NCI-H187 treated with DMSO at 0.1 percent for 48 hours (cell line): ENCODE measurements around the gene CA9.
"Not testable (repeated sequence)": the region's sequence is repeated elsewhere in the genome, so short reads cannot be mapped to it uniquely, and the experiment has no call there.

ENCODE experiments used
- DNase-seq: peaks from one replicate; lab custom pipeline; 2025; lab: John Stamatoyannopoulos, UW

Gene CA9

GRCh38 chr9:35673132-35674024, at the start of gene CA9:
TSS of gene CA9 (plus strand) at chr9:35673928. CDS start at chr9:35673960, 32 bp downstream.
- DNase-seq: no peak

GRCh38 chr9:35627575-35627974, 46.2 kb upstream of the CA9 start:
- no peak for DNase-seq

- no peak for DNase-seq
Measured at GRCh38 chr9:35628389-35628991, 45.2 kb upstream of the CA9 start.

- no peak for DNase-seq
Measured at GRCh38 chr9:35629597-35629996, 44.1 kb upstream of the CA9 start.

DNA sequence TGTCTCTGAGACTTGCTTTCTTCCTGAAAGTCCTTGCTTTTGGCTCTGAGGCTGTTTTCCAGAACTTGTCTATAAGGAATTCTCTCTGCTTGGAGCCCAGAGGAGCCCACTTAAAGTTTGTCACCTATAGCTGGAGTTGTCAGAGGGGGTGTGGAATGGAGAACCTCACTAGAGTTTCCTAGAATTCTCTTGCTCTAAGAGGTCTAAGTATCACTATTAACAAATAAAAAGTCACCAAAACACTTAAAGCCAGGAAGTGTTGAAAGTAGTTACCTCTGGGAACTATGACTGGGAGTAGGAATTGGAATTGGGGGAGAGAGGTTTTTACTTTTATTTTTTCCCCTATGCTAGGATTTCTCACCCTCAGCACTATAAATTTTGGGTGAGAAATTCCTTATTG, 38.0 kb upstream of the CA9 start:
- DNase-seq: no peak

DNA sequence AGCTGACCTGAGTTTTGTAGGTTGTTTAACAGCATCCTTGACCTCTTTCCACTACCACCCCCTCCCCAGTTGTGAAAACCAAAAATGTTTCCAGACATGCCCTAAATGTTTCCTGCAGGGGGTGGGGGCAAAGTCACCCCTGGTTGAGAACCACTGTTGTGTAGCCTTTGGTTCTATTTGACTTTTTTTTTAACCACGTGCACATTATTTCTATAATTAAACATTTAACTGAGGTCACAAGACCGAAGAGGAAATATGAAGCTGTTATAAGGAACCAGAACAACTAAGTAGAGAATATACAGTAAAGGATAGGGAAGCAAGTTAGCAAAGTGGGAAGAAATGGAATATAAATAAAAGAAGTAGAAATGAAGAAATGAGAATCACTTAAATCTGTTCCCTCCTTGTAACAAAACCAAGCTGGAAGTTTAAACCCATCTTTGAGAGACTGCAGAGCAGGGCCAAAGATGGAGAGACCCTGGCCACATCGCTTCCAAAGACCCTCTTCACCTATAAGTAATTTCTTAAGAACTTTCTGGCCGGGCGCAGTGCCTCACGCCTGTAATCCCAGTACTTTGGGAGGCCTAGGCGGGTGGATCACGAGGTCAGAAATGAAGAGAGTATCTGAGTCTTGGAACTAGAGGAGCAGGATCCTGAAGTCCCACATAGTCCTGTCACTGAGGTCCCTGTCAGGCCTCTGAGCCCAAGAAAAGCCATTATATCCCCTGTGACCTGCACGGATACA, 37.4 kb upstream of the CA9 start:
- DNase-seq: no peak

DNA sequence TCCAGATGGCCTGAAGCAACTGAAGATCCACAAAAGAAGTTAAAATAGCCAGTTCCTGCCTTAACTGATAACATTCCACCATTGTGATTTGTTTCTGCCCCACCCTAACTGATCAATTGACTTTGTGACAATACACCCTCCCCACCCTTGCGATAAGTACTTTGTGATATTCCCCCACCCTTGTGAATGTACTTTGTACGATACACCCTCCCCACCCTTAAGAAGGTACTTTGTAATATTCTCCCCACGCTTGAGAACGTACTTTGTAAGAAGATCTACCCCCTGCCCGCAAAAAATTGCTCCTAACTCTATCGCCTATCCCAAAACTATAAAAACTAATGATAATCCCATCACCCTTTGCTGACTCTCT, 36.9 kb upstream of the CA9 start:
- DNase-seq: not testable (repeated sequence)

DNA sequence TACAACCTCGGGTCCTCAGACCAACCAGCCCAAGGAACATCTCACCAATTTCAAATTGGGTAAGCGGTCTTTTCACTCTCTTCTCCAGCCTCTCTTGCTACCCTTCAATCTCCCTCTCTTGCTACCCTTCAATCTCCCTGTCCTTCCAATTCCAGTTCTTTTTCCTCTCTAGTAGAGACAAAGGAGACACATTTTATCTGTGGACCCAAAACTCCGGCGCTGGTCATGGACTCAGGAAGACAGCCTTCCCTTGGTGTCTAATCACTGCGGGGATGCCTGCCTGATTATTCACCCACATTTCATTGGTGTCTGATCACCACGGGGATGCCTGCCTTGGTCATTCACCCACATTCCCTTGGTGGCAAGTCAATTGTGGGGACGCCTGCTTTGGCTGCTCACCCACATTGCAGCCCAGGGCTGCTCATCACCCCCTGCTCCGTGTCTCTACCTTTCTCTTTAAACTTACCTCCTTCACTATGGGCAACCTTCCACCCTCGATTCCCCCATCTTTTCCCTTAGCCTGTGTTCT, 36.2 kb upstream of the CA9 start:
- DNase-seq: not testable (repeated sequence)

GRCh38 chr9:35638751-35639150, 35.0 kb upstream of the CA9 start:
- not testable (repeated sequence) for DNase-seq

- not testable (repeated sequence) for DNase-seq
Measured at GRCh38 chr9:35639225-35639624, 34.5 kb upstream of the CA9 start.

DNA sequence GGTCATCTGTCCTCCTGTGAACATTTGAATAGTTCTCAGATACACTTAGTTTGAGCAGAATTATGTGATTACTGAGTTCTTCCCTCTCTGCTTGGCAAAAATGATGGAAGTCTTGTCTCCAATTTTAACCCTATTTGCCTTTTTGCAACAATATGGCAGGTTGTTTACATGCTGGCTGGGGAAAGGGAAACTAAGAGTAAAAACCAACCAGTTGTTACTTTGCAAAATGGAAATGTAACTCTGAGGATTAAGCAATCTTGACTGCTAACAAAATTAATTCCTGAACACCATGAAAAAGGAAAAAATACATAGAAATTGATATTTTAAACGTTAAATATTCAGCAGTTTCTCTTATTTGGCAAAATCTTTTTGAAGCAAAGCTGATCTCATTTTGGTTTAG, 34.1 kb upstream of the CA9 start:
- DNase-seq: no peak

DNA sequence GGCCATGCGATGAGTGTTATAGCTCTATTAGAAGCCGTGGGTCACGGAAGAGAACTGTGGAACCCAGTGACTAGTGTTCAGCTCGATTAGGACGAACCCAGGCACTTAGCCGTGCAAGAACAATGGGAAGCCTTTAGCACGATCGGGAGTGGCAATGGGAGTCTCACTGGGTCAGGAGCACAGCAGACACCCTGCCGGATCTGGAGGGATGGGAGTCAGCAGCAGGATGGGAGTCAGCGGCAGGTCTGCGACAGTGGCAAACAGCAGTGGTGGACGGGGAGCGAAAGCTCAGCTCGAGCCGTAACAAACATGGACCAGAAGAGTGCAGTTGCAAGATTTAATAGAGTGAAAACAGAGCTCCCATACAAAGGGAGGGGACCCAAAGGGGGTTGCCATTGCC, 33.3 kb upstream of the CA9 start:
- not testable (repeated sequence) for DNase-seq

DNA sequence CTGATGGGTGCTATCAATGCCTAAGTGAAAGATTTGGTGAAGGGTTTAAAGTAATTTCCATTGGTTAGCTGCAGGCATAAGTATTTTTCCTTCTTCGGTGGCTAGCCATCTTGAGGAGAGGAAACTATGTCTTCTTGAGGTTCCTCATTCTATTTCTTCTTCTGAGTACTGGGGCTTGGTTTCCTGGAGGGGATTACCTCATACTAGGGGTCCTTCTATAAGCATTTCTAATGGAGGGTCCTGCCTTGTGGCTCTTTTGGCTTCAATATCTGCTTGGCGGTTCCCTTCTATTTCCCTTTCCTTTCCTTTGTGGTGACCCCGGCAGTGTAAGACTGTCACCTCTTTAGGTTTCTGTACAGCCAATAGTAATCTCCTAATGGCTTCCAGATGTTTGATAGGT, 32.2 kb upstream of the CA9 start:
- not testable (repeated sequence) for DNase-seq

- no peak for DNase-seq
Measured at GRCh38 chr9:35643046-35643445, 30.7 kb upstream of the CA9 start.

DNA sequence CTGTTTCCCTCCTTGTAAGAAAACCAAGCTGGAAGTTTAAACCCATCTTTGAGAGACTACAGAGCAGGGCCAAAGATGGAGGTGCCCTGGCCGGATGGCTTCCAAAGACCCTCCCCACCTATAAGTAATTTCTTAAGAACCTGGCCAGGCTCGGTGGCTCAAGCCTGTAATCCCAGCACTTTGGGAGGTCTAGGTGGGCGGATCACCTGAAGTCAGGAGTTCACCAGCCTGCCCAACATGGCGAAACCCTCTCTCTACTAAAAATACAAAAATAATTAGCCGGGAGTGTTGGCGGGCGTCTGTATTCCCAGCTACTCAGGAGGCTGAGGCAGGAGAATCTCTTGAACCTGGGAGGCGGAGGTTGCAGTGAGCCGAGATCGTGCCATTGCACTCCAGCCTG, 28.0 kb upstream of the CA9 start:
- not testable (repeated sequence) for DNase-seq

DNA sequence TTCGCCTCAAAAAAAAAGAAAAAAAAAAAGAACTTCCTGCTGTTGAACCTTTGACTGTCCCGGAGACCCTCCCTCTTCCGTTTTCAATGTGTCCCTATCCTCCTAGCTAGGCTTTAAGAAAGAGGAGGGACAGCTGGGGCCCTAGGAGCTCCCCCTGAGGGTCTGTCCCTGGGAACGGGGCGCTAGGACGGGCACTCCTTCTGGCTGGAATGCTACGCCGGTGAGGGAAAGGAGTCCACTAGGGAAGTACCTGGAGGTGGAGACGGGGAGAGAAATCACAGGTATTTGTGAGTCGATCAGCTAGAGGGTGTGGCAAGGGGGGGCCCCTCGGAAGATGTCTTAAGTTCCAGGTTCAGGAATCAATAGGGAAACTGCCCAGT, 27.6 kb upstream of the CA9 start:
- DNase-seq: no peak

DNA sequence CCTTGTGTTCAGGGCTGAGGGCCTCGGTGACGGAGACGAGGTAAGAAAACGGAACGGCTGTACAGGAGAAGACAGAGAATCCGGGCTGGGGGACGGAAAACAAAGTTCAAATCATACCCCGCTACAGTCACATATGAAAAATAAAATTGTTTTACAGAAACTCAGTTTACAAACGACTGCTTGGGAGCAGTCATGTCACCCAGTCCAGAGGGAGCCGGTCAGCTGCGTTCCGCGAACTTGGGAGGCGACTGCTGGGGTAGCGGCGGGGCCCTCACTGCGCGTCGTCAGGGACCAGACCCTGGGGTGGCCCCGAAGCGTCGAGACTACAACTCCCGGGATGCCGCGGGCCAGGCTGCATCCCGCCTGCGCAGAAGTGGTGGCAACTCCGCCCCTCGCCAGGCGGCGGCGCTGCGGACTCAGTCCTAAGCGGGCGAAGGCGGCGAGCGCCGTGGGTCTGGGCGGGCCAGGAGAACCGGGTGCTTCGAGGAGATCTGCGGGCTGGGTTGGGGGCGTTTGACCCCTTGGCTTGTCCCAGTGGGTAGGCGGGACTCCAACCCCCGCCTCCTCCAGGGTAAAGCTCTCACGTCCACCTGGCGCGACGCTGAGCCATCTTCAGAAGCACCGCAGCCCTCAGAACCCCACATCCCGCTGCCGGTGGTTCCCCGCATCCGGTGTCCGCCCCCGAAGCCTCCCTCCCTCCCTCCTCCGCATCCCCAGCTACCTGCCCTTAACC, 27.0 kb upstream of the CA9 start:
- DNase-seq: no peak

DNA sequence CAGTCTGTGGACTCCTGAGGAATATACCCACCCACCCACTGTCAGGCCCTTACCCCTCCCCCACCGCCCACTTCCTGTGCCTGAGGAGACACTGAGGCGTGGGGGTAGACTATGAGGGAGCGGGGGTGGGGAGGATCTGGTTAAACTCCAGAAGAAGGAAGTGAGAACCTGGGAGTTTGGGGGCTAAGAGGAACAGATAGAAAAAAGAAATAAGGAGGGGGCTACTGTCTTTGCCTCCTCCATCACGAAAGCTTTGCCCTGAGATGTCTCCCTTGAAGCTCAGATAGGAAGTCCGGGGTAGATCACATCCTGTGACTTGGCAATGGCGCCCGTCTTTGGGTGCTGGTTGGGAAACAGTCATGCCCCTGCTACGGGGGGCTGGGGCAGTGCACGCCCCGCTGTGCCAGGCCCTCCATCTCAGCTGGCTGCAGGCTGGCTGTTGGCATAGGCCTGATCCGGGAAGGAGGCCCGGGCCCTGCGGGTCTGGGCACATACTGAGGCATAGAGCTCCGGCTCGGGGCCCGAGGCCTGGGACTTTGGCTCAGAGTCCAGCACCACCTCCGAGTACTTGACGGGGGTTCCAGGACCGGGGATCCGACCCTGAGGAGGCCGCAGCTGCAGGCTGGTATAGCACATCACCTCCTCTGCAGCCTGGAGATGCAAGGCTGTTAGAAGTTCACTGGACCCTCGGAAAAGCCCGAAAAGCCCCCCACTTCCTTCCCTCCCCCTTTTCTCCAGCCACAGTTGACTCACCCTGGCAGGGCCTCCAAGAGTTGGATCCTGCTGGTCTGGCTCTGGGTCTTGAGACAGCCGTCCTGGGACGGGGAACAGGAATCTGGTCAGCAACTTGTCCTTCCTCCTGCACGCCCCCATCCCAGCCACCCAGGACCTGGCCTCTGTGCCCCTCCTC, 24.0 kb upstream of the CA9 start:
- no peak for DNase-seq

- no peak for DNase-seq
Measured at GRCh38 chr9:35650341-35651158, 23.2 kb upstream of the CA9 start, which contains the start of gene SIT1. TSS of gene SIT1 (minus strand) at chr9:35650931. CDS start at chr9:35650853, 78 bp downstream.
